Kidney glomerular epithelial cell (primary cell): ENCODE measurements around the gene ZNF672.

Experiments
- DNase-seq: peaks from one replicate; lab custom pipeline; 2025; lab: John Stamatoyannopoulos, UW

The ZNF672 gene

GRCh38 chr1:248890549-248891498 is 52.8 kb downstream of the ZNF672 start:
- DNase-seq, result no peak

- DNase-seq, result no peak
These were observed 53.7 kb downstream of the ZNF672 start for GRCh38 chr1:248891758-248892157.

GRCh38 chr1:248892590-248892989 is 54.6 kb downstream of the ZNF672 start:
- no peak for DNase-seq

- DNase-seq, result no peak
These were observed 56.8 kb downstream of the ZNF672 start for GRCh38 chr1:248894837-248895236.

- no peak for DNase-seq
These were observed 59.7 kb downstream of the ZNF672 start for GRCh38 chr1:248897412-248898337.
